Neutrophil (primary cell): ENCODE data around the gene APC2.

Experiments
- H3K27ac ChIP-seq: fragments of 200-600 bp; sonication (generic); 2 replicates; pipeline ENCODE4 v1.5.1; 2016; ENCODE audit warnings: mild to moderate bottlenecking, moderate library complexity
- H3K27me3 ChIP-seq: fragments of 200-600 bp; sonication (generic); 2 replicates; pipeline ENCODE4 v1.6.0; 2016; ENCODE audit warnings: mild to moderate bottlenecking
- H3K36me3 ChIP-seq: fragments of 200-600 bp; sonication (generic); 2 replicates; pipeline ENCODE4 v1.5.1; 2017
- H3K4me1 ChIP-seq, 2 experiments: fragments of 200-600 bp in 1 of 2; sonication (generic) in 1 of 2; 1 replicate in 1 of 2; 2 replicates in 1 of 2; pipeline versions ENCODE4 v1.5.1 to v1.6.1; 2013 to 2016; ENCODE audit warnings: low read depth in 1 of 2, low read length in 1 of 2, mild to moderate bottlenecking in 1 of 2, moderate library complexity in 1 of 2; ENCODE audit not compliant: control insufficient read depth in 1 of 2, insufficient read depth in 1 of 2
- H3K4me3 ChIP-seq, 2 experiments: fragments of 200-600 bp in 1 of 2; sonication (generic) in 1 of 2; 1 replicate in 1 of 2; 2 replicates in 1 of 2; pipeline ENCODE4 v1.5.1; 2013 to 2016; ENCODE audit warnings: low read depth in 1 of 2, low read length in 1 of 2, mild to moderate bottlenecking in 1 of 2, moderate library complexity in 1 of 2
- H3K9me3 ChIP-seq: fragments of 200-600 bp; sonication (generic); 2 replicates; pipeline ENCODE4 v1.5.1; 2016
- TF ChIP-seq, protein P1 (sequence below): fragments of 200-600 bp; sonication (generic); IDR thresholded peaks from 2 replicates; pipeline ENCODE4 v1.5.1; 2016; ENCODE audit warnings: antibody characterized with exemption

APC2 gene

DNA sequence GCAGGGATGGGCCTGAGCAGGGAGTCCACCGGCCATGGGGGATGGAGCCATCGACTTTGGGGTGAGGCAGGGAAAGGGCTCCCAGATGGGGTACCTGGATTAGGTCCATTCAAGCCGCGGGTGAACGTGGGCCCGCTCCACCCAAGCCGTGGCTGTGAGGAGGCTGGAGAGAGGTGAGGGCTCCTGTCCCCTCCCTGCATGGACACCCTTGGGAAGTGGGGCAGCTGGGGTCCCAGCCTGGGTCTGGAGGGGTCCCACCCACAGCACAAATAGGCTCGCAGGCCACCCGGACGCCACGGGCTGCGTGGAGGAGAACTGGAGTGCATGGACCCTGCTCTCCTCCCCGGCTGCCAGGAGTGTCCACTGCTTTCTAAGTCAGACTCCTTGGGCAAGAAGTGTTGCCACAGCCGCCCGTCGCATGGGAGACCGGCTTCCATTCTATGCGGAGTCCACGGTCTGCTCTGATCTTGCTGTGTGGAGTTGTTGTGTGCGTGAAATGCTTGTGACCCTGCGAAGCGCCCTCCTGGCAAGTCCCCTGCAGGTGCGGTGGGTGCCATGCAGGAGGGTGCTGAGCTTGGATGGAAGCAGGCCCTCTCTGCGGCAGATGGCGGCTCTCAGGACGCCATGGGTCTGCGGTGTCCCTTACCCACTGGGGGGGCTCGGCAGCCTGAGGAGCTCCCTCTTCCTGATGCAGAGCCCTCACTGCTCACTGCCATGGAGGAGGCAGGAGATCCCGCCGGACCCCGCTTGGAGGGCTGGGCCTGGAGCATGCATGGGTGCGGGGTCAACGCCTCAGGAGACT lies 40.5 kb upstream of the APC2 start:
- Histone ChIP-seq H3K4me3 (peak overlapping the region in 1 of 2 experiments; percentile 77), H3K27me3 (no peaks in the 10 kb centered on the region), H3K4me1 (peaks cover 30 to 32% of the 10 kb centered on the region in 2 experiments), H3K36me3 (peaks cover 13% of the 10 kb centered on the region), H3K9me3 (no peaks in the 10 kb centered on the region), H3K27ac (peak overlapping the region; percentile 82)
- TF ChIP-seq, protein P1, sequence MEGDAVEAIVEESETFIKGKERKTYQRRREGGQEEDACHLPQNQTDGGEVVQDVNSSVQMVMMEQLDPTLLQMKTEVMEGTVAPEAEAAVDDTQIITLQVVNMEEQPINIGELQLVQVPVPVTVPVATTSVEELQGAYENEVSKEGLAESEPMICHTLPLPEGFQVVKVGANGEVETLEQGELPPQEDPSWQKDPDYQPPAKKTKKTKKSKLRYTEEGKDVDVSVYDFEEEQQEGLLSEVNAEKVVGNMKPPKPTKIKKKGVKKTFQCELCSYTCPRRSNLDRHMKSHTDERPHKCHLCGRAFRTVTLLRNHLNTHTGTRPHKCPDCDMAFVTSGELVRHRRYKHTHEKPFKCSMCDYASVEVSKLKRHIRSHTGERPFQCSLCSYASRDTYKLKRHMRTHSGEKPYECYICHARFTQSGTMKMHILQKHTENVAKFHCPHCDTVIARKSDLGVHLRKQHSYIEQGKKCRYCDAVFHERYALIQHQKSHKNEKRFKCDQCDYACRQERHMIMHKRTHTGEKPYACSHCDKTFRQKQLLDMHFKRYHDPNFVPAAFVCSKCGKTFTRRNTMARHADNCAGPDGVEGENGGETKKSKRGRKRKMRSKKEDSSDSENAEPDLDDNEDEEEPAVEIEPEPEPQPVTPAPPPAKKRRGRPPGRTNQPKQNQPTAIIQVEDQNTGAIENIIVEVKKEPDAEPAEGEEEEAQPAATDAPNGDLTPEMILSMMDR: no peak

- H3K27ac ChIP-seq: no peak overlapping the region
- TF ChIP-seq, protein P1: no peak
- no peak overlapping the region for H3K4me3 ChIP-seq
- H3K36me3 ChIP-seq: peaks cover 13% of the 10 kb centered on the region
- H3K9me3 ChIP-seq: no peaks in the 10 kb centered on the region
- no peaks in the 10 kb centered on the region for H3K27me3 ChIP-seq
- H3K4me1 ChIP-seq: peaks cover 29 to 32% of the 10 kb centered on the region in 2 experiments
Measured at GRCh38 chr19:1410136-1410786, 39.7 kb upstream of the APC2 start.

DNA sequence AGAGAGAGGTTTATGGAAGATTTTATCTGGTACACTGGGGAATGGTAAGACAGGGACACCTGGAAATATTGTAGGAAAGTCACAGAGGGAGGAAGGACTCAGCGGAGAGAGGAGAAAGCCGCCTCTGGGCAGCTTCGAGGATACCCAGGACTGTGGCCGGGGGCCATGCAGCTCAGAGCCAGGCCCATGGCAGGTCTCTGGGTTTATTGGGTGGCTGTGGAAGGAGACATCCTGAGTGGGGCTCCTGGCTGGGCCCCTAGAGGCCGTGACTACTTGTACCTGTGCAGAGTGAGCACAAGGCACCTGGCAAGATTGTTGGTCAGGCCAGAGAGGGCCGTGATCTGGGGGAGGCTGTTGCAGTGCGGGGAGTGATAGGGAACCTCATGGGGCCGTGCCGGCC lies 39.1 kb upstream of the APC2 start:
- H3K4me3 ChIP-seq: no peak overlapping the region
- peaks cover 34 to 37% of the 10 kb centered on the region in 2 experiments for H3K4me1 ChIP-seq

DNA sequence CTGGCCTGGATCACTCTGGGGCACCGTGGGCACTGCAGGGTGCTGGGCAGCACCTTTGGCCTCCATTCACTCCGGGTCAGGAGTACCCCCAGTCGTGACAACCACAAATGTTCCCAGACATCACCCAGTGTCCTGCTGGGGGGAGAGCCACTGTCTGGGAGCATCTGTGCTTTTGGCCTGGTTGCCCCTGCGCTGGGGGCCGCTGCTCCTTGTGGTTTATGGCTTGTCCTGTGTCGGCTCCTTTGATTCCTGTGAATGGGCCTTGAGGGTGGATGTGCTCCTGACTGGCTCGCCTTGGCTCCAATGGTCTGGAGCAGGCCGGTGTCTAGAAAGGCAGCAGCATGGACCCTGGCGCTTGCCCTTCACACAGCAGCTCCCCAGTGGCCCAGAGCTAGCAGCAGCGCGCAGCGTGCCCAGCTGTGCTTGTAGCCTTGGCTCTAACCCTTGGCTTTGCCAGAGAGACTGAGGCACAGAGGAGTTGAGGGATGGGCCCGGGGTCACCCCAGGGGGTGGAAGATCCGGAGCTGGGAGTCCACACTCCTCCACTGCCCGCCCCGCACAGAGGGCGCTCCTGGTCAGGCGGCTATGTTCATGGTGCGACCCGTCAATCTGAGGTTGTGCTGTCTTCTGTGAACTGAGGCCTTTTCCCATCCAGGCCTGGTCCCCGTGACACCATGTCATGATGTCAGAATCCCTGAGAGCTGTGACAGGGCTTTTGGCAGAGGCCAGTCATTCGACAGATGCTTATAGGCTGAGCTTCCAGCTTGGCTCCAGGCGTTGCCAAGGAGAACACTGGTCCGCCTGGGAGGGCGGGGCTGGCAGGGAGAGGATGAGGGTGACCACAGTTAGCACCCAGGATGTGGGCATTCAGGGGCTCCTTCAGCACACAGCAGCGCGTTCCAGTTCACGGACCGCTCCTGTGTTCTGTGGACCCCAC lies 38.4 kb upstream of the APC2 start:
- Histone ChIP-seq H3K4me1 (peaks cover 35 to 40% of the 10 kb centered on the region in 2 experiments), H3K36me3 (peaks cover 13% of the 10 kb centered on the region), H3K27me3 (no peaks in the 10 kb centered on the region), H3K4me3 (no peak overlapping the region), H3K27ac (no peak overlapping the region), H3K9me3 (no peaks in the 10 kb centered on the region)
- TF ChIP-seq, protein P1: no peak

More for the DNA sequence above, 39.1 kb upstream of the APC2 start:
- H3K36me3 ChIP-seq: peaks cover 13% of the 10 kb centered on the region
- TF ChIP-seq, protein P1: no peak
- no peaks in the 10 kb centered on the region for H3K9me3 ChIP-seq
- H3K27ac ChIP-seq: no peak overlapping the region
- H3K27me3 ChIP-seq: no peaks in the 10 kb centered on the region

DNA sequence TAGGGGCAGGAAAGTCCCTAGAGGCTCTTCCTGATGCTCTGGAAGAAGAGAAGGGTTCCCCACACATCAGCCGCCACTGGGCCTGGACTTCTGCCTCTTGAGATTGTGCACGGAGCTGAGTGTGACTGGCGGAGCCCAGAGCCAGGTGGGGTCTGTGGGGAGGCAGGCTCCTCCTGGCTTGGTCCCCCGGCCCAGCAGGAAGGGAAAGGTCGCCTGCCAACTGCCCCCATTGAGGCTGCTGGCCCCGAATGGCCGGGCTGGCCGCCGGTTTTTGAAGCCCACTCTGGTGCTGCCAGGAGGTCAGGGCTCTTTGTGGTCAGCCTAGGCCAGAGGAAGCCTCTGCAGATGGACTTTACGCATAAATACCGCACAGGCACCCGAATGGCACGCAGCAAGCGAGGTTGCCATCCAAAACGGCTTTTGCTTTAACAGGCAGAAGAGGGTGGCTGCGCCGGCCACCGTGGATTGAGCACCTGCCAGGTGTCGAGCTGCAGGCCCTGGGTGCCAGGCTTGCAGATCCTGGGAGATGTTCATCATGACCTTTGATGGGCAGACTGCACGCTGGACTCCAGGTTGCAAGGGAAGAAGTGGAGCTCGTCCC lies 37.5 kb upstream of the APC2 start:
- Histone ChIP-seq H3K9me3 (no peaks in the 10 kb centered on the region), H3K27me3 (no peaks in the 10 kb centered on the region), H3K4me3 (no peak overlapping the region), H3K4me1 (peaks cover 29 to 35% of the 10 kb centered on the region in 2 experiments), H3K27ac (no peak overlapping the region), H3K36me3 (peaks cover 16% of the 10 kb centered on the region)
- TF ChIP-seq, protein P1: no peak
